Left kidney (tissue), 2 donors: ENCODE results near the gene SLC66A3. TPM values are rescaled to one million over a fixed set of nuclear protein-coding genes. Genes with fewer than 3 reads are reported as not detected.

Experiments
- DNase-seq: peaks from one replicate; pipeline ENCODE4 v3.0.0-alpha.2; 2013
- polyA plus RNA-seq: library from polyadenylated mRNA; unstranded; fragments of 120-200 nt; gene quantifications from one replicate; pipeline ENCODE4 v1.2.1, GENCODE V29; 2013; ENCODE audit not compliant: insufficient read length

SLC66A3 gene
- polyA plus RNA-seq, 1 donor: 23.3 TPM

- no peak for DNase-seq
These were observed 57.4 kb downstream of the SLC66A3 start for GRCh38 chr2:11212645-11213044.

GRCh38 chr2:11213090-11213638 is 57.9 kb downstream of the SLC66A3 start:
- DNase-seq: no peak

GRCh38 chr2:11213975-11214374 is 58.7 kb downstream of the SLC66A3 start:
- DNase-seq: no peak

- DNase-seq: no peak
These were observed 59.5 kb downstream of the SLC66A3 start for GRCh38 chr2:11214770-11215169.

- DNase-seq: no peak
These were observed 60.1 kb downstream of the SLC66A3 start for GRCh38 chr2:11215407-11215806.

GRCh38 chr2:11220445-11220844 is 65.2 kb downstream of the SLC66A3 start:
- no peak for DNase-seq

- DNase-seq: no peak
These were observed 67.6 kb downstream of the SLC66A3 start for GRCh38 chr2:11222845-11223244.

- DNase-seq: no peak
These were observed 69.6 kb downstream of the SLC66A3 start for GRCh38 chr2:11224887-11225286.

- no peak for DNase-seq
These were observed 72.3 kb downstream of the SLC66A3 start for GRCh38 chr2:11227595-11227994.

Other genes starting within 250 kb of the SLC66A3 start
- gene KCNF1, start 243.5 kb upstream of the SLC66A3 start, polyA plus RNA-seq: 0.95 TPM
- gene ROCK2, start 189.2 kb downstream of the SLC66A3 start, polyA plus RNA-seq: 46.2 TPM